Measurements from ENCODE around the gene BOD1.

DNA sequence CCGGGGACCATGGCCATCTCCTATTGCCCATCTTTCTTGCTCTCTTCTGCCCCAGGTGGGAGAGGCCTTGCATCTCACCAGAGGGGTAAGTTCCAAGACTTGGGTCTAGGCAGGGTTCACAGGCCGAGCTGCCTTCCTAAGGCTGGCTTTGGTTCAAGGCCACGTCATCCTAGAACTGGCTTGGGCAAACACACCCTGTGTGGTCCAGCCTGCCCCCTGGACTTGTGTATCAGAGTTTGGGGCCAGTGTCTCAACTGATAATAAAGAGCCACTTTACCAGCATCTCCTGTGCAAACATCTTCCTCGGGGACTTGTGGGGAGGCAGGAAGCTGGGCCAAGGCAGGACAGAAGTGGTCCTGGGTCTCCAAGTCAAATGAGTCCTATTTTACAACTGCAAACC lies 17.8 kb downstream of the BOD1 start:
- TF ChIP-seq, protein P1, sequence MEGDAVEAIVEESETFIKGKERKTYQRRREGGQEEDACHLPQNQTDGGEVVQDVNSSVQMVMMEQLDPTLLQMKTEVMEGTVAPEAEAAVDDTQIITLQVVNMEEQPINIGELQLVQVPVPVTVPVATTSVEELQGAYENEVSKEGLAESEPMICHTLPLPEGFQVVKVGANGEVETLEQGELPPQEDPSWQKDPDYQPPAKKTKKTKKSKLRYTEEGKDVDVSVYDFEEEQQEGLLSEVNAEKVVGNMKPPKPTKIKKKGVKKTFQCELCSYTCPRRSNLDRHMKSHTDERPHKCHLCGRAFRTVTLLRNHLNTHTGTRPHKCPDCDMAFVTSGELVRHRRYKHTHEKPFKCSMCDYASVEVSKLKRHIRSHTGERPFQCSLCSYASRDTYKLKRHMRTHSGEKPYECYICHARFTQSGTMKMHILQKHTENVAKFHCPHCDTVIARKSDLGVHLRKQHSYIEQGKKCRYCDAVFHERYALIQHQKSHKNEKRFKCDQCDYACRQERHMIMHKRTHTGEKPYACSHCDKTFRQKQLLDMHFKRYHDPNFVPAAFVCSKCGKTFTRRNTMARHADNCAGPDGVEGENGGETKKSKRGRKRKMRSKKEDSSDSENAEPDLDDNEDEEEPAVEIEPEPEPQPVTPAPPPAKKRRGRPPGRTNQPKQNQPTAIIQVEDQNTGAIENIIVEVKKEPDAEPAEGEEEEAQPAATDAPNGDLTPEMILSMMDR (IDR thresholded peaks at IDR 0.05), result no peak
- no peak for TF ChIP-seq KDM1A (IDR thresholded peaks at IDR 0.05; ENCODE audit: low read depth)
- no peak for TF ChIP-seq JUNB (IDR thresholded peaks at IDR 0.05)

All from A549 (cell line).